Measurements from ENCODE around the gene PRICKLE3. TPM values are rescaled to one million over a fixed set of nuclear protein-coding genes. Genes with fewer than 3 reads are reported as not detected.

PRICKLE3 gene
- total RNA-seq, 4 donors from 2014 or later: 18.8 to 58.9 (median 33.4) TPM

GRCh38 chrX:49210406-49210805 lies 24.2 kb upstream of the PRICKLE3 start:
- 46 to 66% methylated on average over 4 to 7 of the region's 8 CpGs for WGBS, 2 donors
- no peak for DNase-seq (ENCODE audit: low spot score in 2 of 2)
- H3K4me3 ChIP-seq (ENCODE audit: low read depth, poor library complexity, severe bottlenecking): no peak overlapping the region
- intact Hi-C loops (cut with DNase I; ENCODE audit: low total_unique reads): no loop called here
- TF ChIP-seq, protein P1, sequence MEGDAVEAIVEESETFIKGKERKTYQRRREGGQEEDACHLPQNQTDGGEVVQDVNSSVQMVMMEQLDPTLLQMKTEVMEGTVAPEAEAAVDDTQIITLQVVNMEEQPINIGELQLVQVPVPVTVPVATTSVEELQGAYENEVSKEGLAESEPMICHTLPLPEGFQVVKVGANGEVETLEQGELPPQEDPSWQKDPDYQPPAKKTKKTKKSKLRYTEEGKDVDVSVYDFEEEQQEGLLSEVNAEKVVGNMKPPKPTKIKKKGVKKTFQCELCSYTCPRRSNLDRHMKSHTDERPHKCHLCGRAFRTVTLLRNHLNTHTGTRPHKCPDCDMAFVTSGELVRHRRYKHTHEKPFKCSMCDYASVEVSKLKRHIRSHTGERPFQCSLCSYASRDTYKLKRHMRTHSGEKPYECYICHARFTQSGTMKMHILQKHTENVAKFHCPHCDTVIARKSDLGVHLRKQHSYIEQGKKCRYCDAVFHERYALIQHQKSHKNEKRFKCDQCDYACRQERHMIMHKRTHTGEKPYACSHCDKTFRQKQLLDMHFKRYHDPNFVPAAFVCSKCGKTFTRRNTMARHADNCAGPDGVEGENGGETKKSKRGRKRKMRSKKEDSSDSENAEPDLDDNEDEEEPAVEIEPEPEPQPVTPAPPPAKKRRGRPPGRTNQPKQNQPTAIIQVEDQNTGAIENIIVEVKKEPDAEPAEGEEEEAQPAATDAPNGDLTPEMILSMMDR (IDR thresholded peaks at IDR 0.05): no peak
- TF ChIP-seq POLR2A (IDR thresholded peaks at IDR 0.05): no peak

- TF ChIP-seq POLR2A (IDR thresholded peaks at IDR 0.05): no peak
- TF ChIP-seq, protein P1 (IDR thresholded peaks at IDR 0.05): no peak
- no peak overlapping the region for H3K4me3 ChIP-seq (ENCODE audit: low read depth, poor library complexity, severe bottlenecking)
- intact Hi-C loops (cut with DNase I; ENCODE audit: low total_unique reads): no loop called here
- 44 to 72% methylated on average over 2 to 28 of the region's 28 CpGs for WGBS, 2 donors
- DNase-seq (ENCODE audit: low spot score in 2 of 2): no peak
Measured at GRCh38 chrX:49209434-49210251, 23.5 kb upstream of the PRICKLE3 start.

GRCh38 chrX:49208399-49208798 lies 22.2 kb upstream of the PRICKLE3 start:
- intact Hi-C loops (cut with DNase I; ENCODE audit: low total_unique reads): no loop called here
- 94 to 97% methylated on average over 5 of the region's 5 CpGs for WGBS, 2 donors
- no peak for DNase-seq (ENCODE audit: low spot score in 2 of 2)
- no peak overlapping the region for H3K4me3 ChIP-seq (ENCODE audit: low read depth, poor library complexity, severe bottlenecking)
- TF ChIP-seq, protein P1 (IDR thresholded peaks at IDR 0.05): no peak
- no peak for TF ChIP-seq POLR2A (IDR thresholded peaks at IDR 0.05)

- TF ChIP-seq, protein P1 (IDR thresholded peaks at IDR 0.05): no peak
- TF ChIP-seq POLR2A (IDR thresholded peaks at IDR 0.05): no peak
- WGBS, 2 donors: 84% methylated on average over 8 of the region's 8 CpGs; no CpG with 5 or more reads in 1 of the 2 donors
- H3K4me3 ChIP-seq (ENCODE audit: low read depth, poor library complexity, severe bottlenecking): no peak overlapping the region
- DNase-seq (ENCODE audit: low spot score in 2 of 2): no peak
- intact Hi-C loops (cut with DNase I; ENCODE audit: low total_unique reads): no loop called here
Measured at GRCh38 chrX:49206543-49206942, 20.4 kb upstream of the PRICKLE3 start.

DNA sequence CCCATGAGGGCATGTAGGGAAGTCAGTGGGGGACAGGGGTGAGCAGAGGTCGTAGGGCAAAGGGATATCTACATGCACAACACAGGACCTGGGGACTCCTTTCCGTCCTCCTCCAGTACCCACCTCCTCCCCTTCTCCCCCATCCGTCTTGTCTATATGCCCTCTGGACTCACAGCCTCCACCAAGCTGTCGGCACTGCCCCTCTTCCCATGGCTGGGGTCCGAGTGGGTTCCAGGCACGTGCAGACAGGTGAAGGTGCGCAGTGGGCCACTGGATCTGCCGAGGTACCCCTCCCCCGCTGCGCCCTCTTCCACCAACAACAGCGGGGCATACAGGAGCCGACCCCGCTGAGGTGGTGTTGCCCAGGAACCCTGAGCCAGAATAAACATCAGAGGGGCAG lies 19.3 kb upstream of the PRICKLE3 start:
- intact Hi-C loops (cut with DNase I; ENCODE audit: low total_unique reads): no loop called here
- TF ChIP-seq, protein P1 (IDR thresholded peaks at IDR 0.05): no peak
- TF ChIP-seq POLR2A (IDR thresholded peaks at IDR 0.05): no peak
- no peak overlapping the region for H3K4me3 ChIP-seq (ENCODE audit: low read depth, poor library complexity, severe bottlenecking)
- DNase-seq (ENCODE audit: low spot score in 2 of 2): no peak
- WGBS, 2 donors: 75 to 80% methylated on average over 11 to 13 of the region's 13 CpGs
